GM10266 (cell line): ENCODE data around the gene OS9.
"Not testable (repeated sequence)": the region's sequence is repeated elsewhere in the genome, so short reads cannot be mapped to it uniquely, and the experiment has no call there.

Experiments
- DNase-seq: peaks from one replicate; pipeline ENCODE4 v3.0.0; 2012; ENCODE audit errors: extremely low spot score
- CTCF ChIP-seq: IDR thresholded peaks from 2 replicates; pipeline ENCODE4 v1.5.1; 2012; ENCODE audit warnings: mild to moderate bottlenecking, low read depth; ENCODE audit not compliant: control insufficient read depth, insufficient read depth; ENCODE audit errors: missing control alignments

Gene OS9

GRCh38 chr12:57716305-57716704, 22.4 kb downstream of the OS9 start:
- no peak for DNase-seq
- no peak for TF ChIP-seq CTCF

DNA sequence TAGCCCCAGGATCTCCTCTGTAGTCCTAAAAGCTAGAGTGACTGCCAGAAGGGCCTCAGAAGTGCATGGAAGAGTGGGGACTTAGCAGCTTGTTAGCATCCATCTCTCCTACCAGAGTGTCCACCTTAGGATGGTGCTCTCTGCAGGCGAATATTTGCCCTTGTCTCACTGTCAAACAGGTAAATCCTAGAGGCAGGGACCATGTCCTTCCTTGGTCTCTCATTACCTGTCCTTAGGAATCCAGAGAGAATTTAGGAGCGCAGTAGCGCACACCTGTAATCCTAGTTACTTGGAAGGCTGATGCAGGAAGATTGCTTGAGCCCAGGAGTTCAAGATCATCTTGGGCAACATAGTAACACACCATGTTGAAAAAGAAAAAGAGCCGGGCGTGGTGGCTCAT, 23.2 kb downstream of the OS9 start:
- no peak for DNase-seq
- no peak for TF ChIP-seq CTCF

DNA sequence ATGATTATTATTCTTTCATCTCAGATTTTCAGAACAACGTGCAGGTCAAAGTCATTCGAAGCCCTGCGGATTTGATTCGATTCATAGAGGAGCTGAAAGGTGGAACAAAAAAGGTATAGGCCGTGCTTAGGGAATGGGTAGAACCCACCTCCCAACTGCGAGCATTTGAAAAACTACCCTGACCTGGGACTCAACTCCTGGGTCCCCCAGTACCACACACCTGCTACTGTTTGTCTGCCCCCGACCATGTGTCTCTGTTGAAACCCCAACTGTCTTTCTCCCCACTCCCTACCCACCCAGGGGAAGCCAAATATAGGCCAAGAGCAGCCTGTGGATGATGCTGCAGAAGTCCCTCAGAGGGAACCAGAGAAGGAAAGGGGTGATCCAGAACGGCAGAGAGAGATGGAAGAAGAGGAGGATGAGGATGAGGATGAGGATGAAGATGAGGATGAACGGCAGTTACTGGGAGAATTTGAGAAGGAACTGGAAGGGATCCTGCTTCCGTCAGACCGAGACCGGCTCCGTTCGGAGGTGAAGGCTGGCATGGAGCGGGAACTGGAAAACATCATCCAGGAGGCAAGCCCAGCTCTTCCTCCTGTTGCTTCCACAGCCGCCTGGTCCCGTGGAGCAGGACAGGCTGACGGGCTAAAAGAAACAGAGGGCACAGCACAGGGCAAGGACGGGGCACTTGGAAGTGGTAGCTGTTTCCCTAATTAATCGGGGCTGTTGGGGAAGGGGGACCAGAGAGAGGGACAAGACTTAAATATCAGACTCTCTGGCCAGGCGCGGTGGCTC, 24.1 kb downstream of the OS9 start:
- TF ChIP-seq CTCF = no peak
- DNase-seq = no peak

GRCh38 chr12:57718641-57719528, 25.0 kb downstream of the OS9 start:
- no peak for DNase-seq
- TF ChIP-seq CTCF = no peak

DNA sequence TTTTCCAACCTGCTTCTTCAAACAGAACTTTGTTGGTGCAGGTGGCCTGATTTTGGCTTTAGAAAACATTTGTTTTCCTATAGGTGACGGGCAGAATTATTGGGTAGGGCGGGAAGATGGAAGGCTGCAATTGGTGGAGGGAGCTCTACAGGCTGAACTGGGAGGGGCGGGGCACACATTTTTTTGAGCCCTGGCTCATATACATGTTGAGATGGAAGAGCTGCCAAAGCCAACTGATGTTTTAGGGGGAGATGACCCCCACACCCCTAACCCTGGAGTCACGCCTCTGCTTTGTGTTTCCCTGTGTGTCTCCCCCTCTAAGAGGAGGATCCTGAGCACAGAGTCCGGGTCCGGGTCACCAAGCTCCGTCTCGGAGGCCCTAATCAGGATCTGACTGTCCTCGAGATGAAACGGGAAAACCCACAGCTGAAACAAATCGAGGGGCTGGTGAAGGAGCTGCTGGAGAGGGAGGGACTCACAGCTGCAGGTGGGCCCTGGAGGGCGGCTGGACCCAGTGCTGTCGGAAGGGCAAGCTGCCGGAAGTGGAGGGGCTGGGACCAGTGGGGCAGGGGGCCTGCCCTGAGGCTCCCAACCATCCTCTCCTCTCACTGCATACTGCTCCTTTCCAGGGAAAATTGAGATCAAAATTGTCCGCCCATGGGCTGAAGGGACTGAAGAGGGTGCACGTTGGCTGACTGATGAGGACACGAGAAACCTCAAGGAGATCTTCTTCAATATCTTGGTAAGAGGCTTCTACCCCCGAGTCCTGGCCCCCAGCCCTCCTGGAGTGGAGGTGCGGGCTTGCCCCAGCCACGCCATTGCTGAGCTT, 26.1 kb downstream of the OS9 start:
- no peak for DNase-seq
- no peak for TF ChIP-seq CTCF

DNA sequence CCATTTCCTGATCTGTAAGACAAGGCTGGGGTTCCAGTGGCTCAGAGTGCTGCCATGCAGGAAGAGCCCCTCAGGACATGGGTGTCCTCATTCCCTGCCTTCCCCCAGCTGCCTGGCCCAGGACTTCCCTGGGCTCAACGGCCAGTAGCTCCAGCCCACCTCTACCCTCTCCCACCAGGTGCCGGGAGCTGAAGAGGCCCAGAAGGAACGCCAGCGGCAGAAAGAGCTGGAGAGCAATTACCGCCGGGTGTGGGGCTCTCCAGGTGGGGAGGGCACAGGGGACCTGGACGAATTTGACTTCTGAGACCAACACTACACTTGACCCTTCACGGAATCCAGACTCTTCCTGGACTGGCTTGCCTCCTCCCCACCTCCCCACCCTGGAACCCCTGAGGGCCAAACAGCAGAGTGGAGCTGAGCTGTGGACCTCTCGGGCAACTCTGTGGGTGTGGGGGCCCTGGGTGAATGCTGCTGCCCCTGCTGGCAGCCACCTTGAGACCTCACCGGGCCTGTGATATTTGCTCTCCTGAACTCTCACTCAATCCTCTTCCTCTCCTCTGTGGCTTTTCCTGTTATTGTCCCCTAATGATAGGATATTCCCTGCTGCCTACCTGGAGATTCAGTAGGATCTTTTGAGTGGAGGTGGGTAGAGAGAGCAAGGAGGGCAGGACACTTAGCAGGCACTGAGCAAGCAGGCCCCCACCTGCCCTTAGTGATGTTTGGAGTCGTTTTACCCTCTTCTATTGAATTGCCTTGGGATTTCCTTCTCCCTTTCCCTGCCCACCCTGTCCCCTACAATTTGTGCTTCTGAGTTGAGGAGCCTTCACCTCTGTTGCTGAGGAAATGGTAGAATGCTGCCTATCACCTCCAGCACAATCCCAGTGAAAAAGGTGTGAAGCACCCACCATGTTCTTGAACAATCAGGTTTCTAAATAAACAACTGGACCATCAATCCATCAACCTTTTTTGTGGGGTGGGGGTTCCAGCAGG, 27.0 kb downstream of the OS9 start:
- TF ChIP-seq CTCF = no peak
- DNase-seq = no peak

- not testable (repeated sequence) for DNase-seq
These were observed 28.1 kb downstream of the OS9 start for GRCh38 chr12:57721846-57722608.
